K562 (cell line): ENCODE results near the gene SOX6. TPM values are rescaled to one million over a fixed set of nuclear protein-coding genes. Genes with fewer than 3 reads are reported as not detected.

Experiments
- ATAC-seq: fragments of 200-7000 bp; cut with Tn5 transposase; 3 replicates; pipeline ENCODE4 v1.9.1; 2020; ENCODE audit warnings: moderate library complexity
- BruUV-seq: library from RNA; stranded (reverse); fragments of 400-500 nt; replicated peaks from 2 replicates; lab custom pipeline; 2021; lab: Mats Ljungman, UMichigan
- CTCF ChIA-PET: fragments of 300-600 bp; formaldehyde crosslinking; extraction: SDS; loops from one replicate; lab custom pipeline; 2021; ENCODE audit warnings: low intra/inter-chr PET ratio; lab: Yijun Ruan, JAX
- POLR2A ChIA-PET: fragments of 300-600, 350-650 bp; sonication (Branson Sonifier 250); formaldehyde crosslinking; extraction: SDS; loops from one replicate; lab custom pipeline; 2021; ENCODE audit warnings: antibody characterized with exemption, inconsistent platforms; lab: Yijun Ruan, JAX
- DNase-seq, 4 experiments: peaks; one replicate each; pipeline versions ENCODE4 v3.0.0 to v3.0.0-alpha.2; 2011 to 2018; ENCODE audit warnings: low spot score in 3 of 4, mixed read lengths in 3 of 4; ENCODE audit errors: extremely low read depth in 1 of 4
- FAIRE-seq: peaks from 2 replicates; lab custom pipeline; 2011; peaks lifted over from hg19 to GRCh38; lab: Jason Lieb, UNC
- H2AFZ ChIP-seq: 2 replicates; pipeline ENCODE4 v1.6.0; 2011; ENCODE audit warnings: low read depth, low read length, control low read depth, inconsistent platforms
- H3K27ac ChIP-seq: fragments of 200-600 bp; 3 replicates; pipeline ENCODE4 v1.8.0; 2011; ENCODE audit warnings: low read depth, mild to moderate bottlenecking, control low read depth, inconsistent platforms, low read length, moderate library complexity, mixed read lengths; ENCODE audit errors: extremely low read depth
- H3K27me3 ChIP-seq, 2 experiments: fragments of 300-600 bp in 1 of 2; 2 replicates in 1 of 2; 3 replicates in 1 of 2; pipeline versions ENCODE4 v1.6.0 to v1.8.0; 2011; ENCODE audit warnings: inconsistent platforms in 2 of 2, low read length in 2 of 2, mild to moderate bottlenecking in 1 of 2, mixed read lengths in 1 of 2, moderate library complexity in 1 of 2; ENCODE audit not compliant: control insufficient read depth in 2 of 2, insufficient read depth in 2 of 2
- H3K36me3 ChIP-seq: fragments of 300-600 bp; 3 replicates; pipeline ENCODE4 v1.8.0; 2011; ENCODE audit warnings: mild to moderate bottlenecking, low read length, inconsistent platforms; ENCODE audit not compliant: control insufficient read depth, insufficient read depth
- H3K4me1 ChIP-seq, 2 experiments: fragments of 200-600 bp in 1 of 2; replicated peaks in 1 of 2; 2 replicates in 1 of 2; 3 replicates in 1 of 2; pipeline versions ENCODE4 v1.5.1 to v1.8.0; 2011; ENCODE audit warnings: inconsistent platforms in 2 of 2, low read length in 2 of 2, mild to moderate bottlenecking in 1 of 2, mixed read lengths in 1 of 2, moderate library complexity in 1 of 2; ENCODE audit not compliant: control insufficient read depth in 2 of 2, insufficient read depth in 2 of 2
- H3K4me2 ChIP-seq: 2 replicates; pipeline ENCODE4 v1.6.1; 2011; ENCODE audit warnings: low read length, control low read depth, inconsistent platforms, mixed read lengths; ENCODE audit not compliant: insufficient read depth
- H3K4me3 ChIP-seq: fragments of 200-600 bp; sonication (generic), shearing (Covaris generic); 2 replicates; pipeline ENCODE4 v1.5.1; 2016; ENCODE audit warnings: control low read depth, inconsistent platforms
- H3K79me2 ChIP-seq: fragments of 200-600 bp; 3 replicates; pipeline ENCODE4 v1.8.0; 2011; ENCODE audit warnings: low read length, inconsistent platforms; ENCODE audit not compliant: control insufficient read depth, insufficient read depth
- H3K9ac ChIP-seq, 2 experiments: 2 replicates each; pipeline versions ENCODE4 v1.6.0 to v1.6.1; 2011; ENCODE audit warnings: low read depth in 2 of 2, low read length in 2 of 2, control low read depth in 1 of 2, inconsistent platforms in 1 of 2, mild to moderate bottlenecking in 1 of 2, mixed read lengths in 1 of 2; ENCODE audit not compliant: insufficient read depth in 1 of 2
- H3K9me1 ChIP-seq: one replicate; pipeline ENCODE4 v1.6.0; 2011; ENCODE audit warnings: inconsistent platforms, mild to moderate bottlenecking, low read length, moderate library complexity; ENCODE audit not compliant: control insufficient read depth, insufficient read depth
- H3K9me3 ChIP-seq: replicated peaks from 2 replicates; pipeline ENCODE4 v1.5.1; 2011; ENCODE audit warnings: low read depth, low read length, inconsistent platforms; ENCODE audit not compliant: control insufficient read depth, insufficient read depth
- H4K20me1 ChIP-seq: replicated peaks from 2 replicates; pipeline ENCODE4 v1.6.1; 2011; ENCODE audit warnings: low read length, inconsistent platforms, mixed read lengths; ENCODE audit not compliant: control insufficient read depth, insufficient read depth
- KDM2B ChIP-seq: fragments of 250-450 bp; sonication (Bioruptor Pico); IDR thresholded peaks from 2 replicates; pipeline ENCODE4 v1.8.0; 2021; ENCODE audit warnings: mild to moderate bottlenecking, moderate library complexity
- KHSRP ChIP-seq: fragments of 450-650 bp; IDR thresholded peaks from 2 replicates; pipeline ENCODE4 v1.6.1; 2017
- NCOR1 ChIP-seq: fragments of 450-650 bp; IDR thresholded peaks from 2 replicates; pipeline ENCODE4 v1.6.1; 2016; ENCODE audit warnings: mild to moderate bottlenecking, moderate library complexity
- RNF2 ChIP-seq: sonication (generic); IDR thresholded peaks from 2 replicates; pipeline ENCODE4 v1.6.1; 2016
- SMARCC2 ChIP-seq: fragments of 450-650 bp; IDR thresholded peaks from 2 replicates; pipeline ENCODE4 v1.6.1; 2017; ENCODE audit warnings: antibody characterized with exemption, moderate library complexity, mild to moderate bottlenecking, low read depth
- SPI1 ChIP-seq: IDR thresholded peaks from 2 replicates; pipeline ENCODE4 v1.6.1; 2011; ENCODE audit warnings: low read depth, low read length, control low read depth, borderline replicate concordance
- TAL1 ChIP-seq: fragments of 450-650 bp; IDR thresholded peaks from 2 replicates; pipeline ENCODE4 v1.6.1; 2016; ENCODE audit warnings: mild to moderate bottlenecking
- ZNF316 ChIP-seq: fragments of 450-650 bp; IDR thresholded peaks from 2 replicates; pipeline ENCODE4 v1.6.1; 2016
- WGBS: fragments of 100-300 bp; shearing (Covaris generic); methylation state at CpG from one replicate; pipeline ENCODE4 v1.1.6; 2016; ENCODE audit warnings: low coverage, mixed read lengths; ENCODE audit not compliant: insufficient coverage; ENCODE audit errors: missing lambda C conversion rate; 5-methylcytosine and 5-hydroxymethylcytosine counted together
- in situ Hi-C: fragments of 300-500 bp; cut with MboI; formaldehyde crosslinking; loops from 4 replicates; pipeline ENCODE4 v1.15.0; 2018; ENCODE audit warnings: inconsistent platforms, mixed read lengths
- intact Hi-C: fragments of 100-400 bp; cut with micrococcal nuclease; formaldehyde crosslinking; loops from 2 replicates; pipeline ENCODE4 v1.14.2; 2022
- polyA plus RNA-seq, 8 experiments: library from polyadenylated mRNA; depleted of rRNA in 4 of 8; stranded (reverse) in 5 of 8; unstranded in 3 of 8; fragments of >200 nt; fragmentation: Nextera tagmentation in 2 of 8; fragmentation: Illumina TruSeq in 1 of 8; extraction: Ambion mirVana in 2 of 8; extraction: Trizol in 1 of 8; gene quantifications; 2 replicates each; pipeline versions ENCODE4 v1.2.1 to v1.2.3, GENCODE V29; 2011 to 2014; ENCODE audit warnings: inconsistent platforms in 1 of 8, missing spikeins in 1 of 8
- total RNA-seq, 7 experiments: library from RNA; depleted of rRNA in 6 of 7; stranded (reverse); fragments of >200 nt in 6 of 7; fragmentation: Illumina TruSeq in 2 of 7; extraction: Trizol in 2 of 7; gene quantifications; 2 replicates each; pipeline versions ENCODE4 v1.2.1 to v1.2.3, GENCODE V29; 2011 to 2021; ENCODE audit warnings: low replicate concordance in 1 of 7
- TF ChIP-seq, protein P1 (sequence below): sonication (generic); formaldehyde crosslinking; IDR thresholded peaks from 2 replicates; pipeline ENCODE4 v1.8.0; 2022; ENCODE audit warnings: missing genetic modification reagents, mild to moderate bottlenecking, moderate library complexity, borderline replicate concordance

The SOX6 gene
- total and polyA plus RNA-seq, 9 of the 15 experiments (the other 6 are each of a cell fraction or from before 2014, with no cell fraction given): 0.89 to 8.7 (median 5.7) TPM

DNA sequence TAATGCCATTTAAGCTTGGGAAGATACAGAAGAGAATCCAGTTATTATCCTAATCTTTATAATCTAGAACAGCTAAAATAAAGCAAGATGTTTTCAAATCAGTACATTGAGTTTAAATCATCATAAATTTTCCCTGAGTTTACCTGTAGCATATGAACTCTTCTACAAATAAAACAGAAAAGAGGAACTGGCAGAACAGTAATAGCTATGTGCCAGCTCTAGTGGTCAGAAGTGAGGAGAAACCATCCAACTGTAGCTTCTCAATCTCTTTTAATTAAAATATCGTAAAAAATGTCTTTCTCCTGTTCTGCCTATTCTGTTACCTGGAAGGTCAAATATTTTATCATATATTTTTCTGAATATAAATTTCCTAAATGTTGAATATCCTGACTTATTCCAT is 266.9 kb downstream of the SOX6 start:
- FAIRE-seq: no peak
- intact Hi-C loops (no loop called here), in situ Hi-C loops (no loop called here)
- H2AFZ ChIP-seq: no peak overlapping the region
- BruUV-seq: no TSS peak
- H3K9me1 ChIP-seq: no peaks in the 10 kb centered on the region
- no peak overlapping the region for H3K27ac ChIP-seq
- no peak overlapping the region for H3K9ac ChIP-seq
- no peaks in the 10 kb centered on the region for H3K9me3 ChIP-seq
- ATAC-seq: no peak
- no peak overlapping the region for H3K4me2 ChIP-seq
- H3K36me3 ChIP-seq: no peaks in the 10 kb centered on the region
- 65% methylated on average over 1 of the region's 1 CpG for WGBS
- H3K4me1 ChIP-seq: peaks cover 0 to 6% of the 10 kb centered on the region in 2 experiments; a peak in 2 of 5 replicates
- no peak for DNase-seq
- no peaks in the 10 kb centered on the region for H4K20me1 ChIP-seq
- no peak overlapping the region for H3K4me3 ChIP-seq
- CTCF ChIA-PET: no interaction called here
- H3K79me2 ChIP-seq: no peaks in the 10 kb centered on the region
- H3K27me3 ChIP-seq: no peaks in the 10 kb centered on the region
- TF ChIP-seq, protein P1, sequence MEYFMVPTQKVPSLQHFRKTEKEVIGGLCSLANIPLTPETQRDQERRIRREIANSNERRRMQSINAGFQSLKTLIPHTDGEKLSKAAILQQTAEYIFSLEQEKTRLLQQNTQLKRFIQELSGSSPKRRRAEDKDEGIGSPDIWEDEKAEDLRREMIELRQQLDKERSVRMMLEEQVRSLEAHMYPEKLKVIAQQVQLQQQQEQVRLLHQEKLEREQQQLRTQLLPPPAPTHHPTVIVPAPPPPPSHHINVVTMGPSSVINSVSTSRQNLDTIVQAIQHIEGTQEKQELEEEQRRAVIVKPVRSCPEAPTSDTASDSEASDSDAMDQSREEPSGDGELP (CRISPR knock-in tag): no peak
- TF ChIP-seq RNF2: no peak
- peak; percentile 63; the same call in 1 of the 2 replicates for TF ChIP-seq SPI1
- no peak for TF ChIP-seq TAL1
- POLR2A ChIA-PET: no interaction called here

DNA sequence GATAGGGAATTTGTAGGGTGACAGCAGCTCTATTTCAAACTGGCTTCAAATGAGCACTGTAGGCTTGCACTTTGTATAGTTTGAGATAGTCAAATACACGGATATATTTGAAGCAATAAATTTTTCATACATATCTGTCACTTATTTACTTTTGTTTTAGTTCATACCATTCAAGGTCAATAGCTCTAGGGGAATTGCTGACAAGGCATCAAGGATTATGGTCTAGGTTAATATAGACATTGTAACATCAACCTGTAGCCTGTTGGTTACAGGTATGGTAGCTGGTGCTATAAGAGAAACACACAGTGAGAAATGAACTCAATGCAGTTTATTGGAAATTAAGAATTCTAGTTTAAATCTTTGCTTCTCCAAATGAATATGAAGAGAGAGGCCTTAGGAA is 267.6 kb downstream of the SOX6 start:
- ChIA-PET POLR2A (no interaction called here), CTCF (no interaction called here)
- Histone ChIP-seq H3K9me3 (no peaks in the 10 kb centered on the region), H3K9me1 (no peaks in the 10 kb centered on the region), H3K27me3 (no peaks in the 10 kb centered on the region), H3K79me2 (no peaks in the 10 kb centered on the region), H3K4me2 (no peak overlapping the region), H3K27ac (no peak overlapping the region), H3K4me1 (no peaks in the 10 kb centered on the region; a peak in 1 of 5 replicates), H4K20me1 (no peaks in the 10 kb centered on the region), H3K4me3 (no peak overlapping the region), H3K36me3 (no peaks in the 10 kb centered on the region), H2AFZ (no peak overlapping the region), H3K9ac (no peak overlapping the region)
- 13% methylated on average over 1 of the region's 1 CpG for WGBS
- no TSS peak for BruUV-seq
- DNase-seq (no peak), FAIRE-seq (no peak), ATAC-seq (no peak)
- in situ Hi-C loops: no loop called here
- intact Hi-C loops: no loop called here
- TF ChIP-seq KDM2B (CRISPR knock-in tag) (no peak), ZNF316 (peak; percentile 34; the same call in 1 of the 2 replicates), NCOR1 (no peak), KHSRP (no peak), SMARCC2 (no peak), RNF2 (no peak)
